Neural progenitor cell (in vitro differentiated cells): ENCODE measurements around the gene ATP8B3. TPM values are rescaled to one million over a fixed set of nuclear protein-coding genes. Genes with fewer than 3 reads are reported as not detected.

Experiments used
- DNase-seq: peaks from one replicate; pipeline ENCODE4 v3.0.0-alpha.2; 2016; ENCODE audit warnings: low spot score
- H2AFZ ChIP-seq: fragments of 200-600 bp; sonication (generic); replicated peaks from 2 replicates; pipeline ENCODE4 v1.6.1; 2016; ENCODE audit warnings: antibody characterized with exemption
- H3F3A ChIP-seq: fragments of 200-600 bp; sonication (generic); 2 replicates; pipeline ENCODE4 v1.6.1; 2016; ENCODE audit warnings: antibody characterized with exemption, low read depth
- H3K27ac ChIP-seq: fragments of 200-600 bp; sonication (generic); 2 replicates; pipeline ENCODE4 v1.5.1; 2016; ENCODE audit warnings: mild to moderate bottlenecking
- H3K27me3 ChIP-seq: fragments of 200-600 bp; sonication (generic); 2 replicates; pipeline ENCODE4 v1.6.1; 2016; ENCODE audit warnings: mild to moderate bottlenecking, moderate library complexity
- H3K36me3 ChIP-seq: fragments of 200-600 bp; sonication (generic); 2 replicates; pipeline ENCODE4 v1.5.1; 2016
- H3K4me1 ChIP-seq: fragments of 200-600 bp; sonication (generic); 2 replicates; pipeline ENCODE4 v1.6.1; 2016; ENCODE audit warnings: mixed run types
- H3K4me2 ChIP-seq: fragments of 200-600 bp; sonication (generic); 2 replicates; pipeline ENCODE4 v1.6.1; 2016
- H3K4me3 ChIP-seq: fragments of 200-600 bp; sonication (generic); 2 replicates; pipeline ENCODE4 v1.5.1; 2016
- H3K79me2 ChIP-seq: fragments of 200-600 bp; sonication (generic); 2 replicates; pipeline ENCODE4 v1.6.1; 2016; ENCODE audit warnings: low read depth
- H3K9ac ChIP-seq: fragments of 200-600 bp; sonication (generic); 2 replicates; pipeline ENCODE4 v1.6.1; 2016
- H3K9me3 ChIP-seq: fragments of 200-600 bp; sonication (generic); 2 replicates; pipeline ENCODE4 v1.5.1; 2016; ENCODE audit warnings: low read depth
- H4K20me1 ChIP-seq: fragments of 200-600 bp; sonication (generic); 2 replicates; pipeline ENCODE4 v1.6.1; 2016; ENCODE audit warnings: low read depth
- H3K27ac Mint-ChIP-seq: 3 replicates; pipeline ENCODE4 v1.8.0; 2021; ENCODE audit warnings: mixed read lengths
- H3K27me3 Mint-ChIP-seq: 2 replicates; pipeline ENCODE4 v1.8.0; 2022; ENCODE audit warnings: low read depth, mild to moderate bottlenecking, inconsistent platforms, moderate library complexity, mixed read lengths; ENCODE audit not compliant: insufficient read depth
- H3K36me3 Mint-ChIP-seq: 3 replicates; pipeline ENCODE4 v1.8.0; 2021; ENCODE audit warnings: mixed read lengths
- H3K4me1 Mint-ChIP-seq: 3 replicates; pipeline ENCODE4 v1.8.0; 2021; ENCODE audit warnings: mixed read lengths
- H3K4me3 Mint-ChIP-seq: 3 replicates; pipeline ENCODE4 v1.8.0; 2021; ENCODE audit warnings: mild to moderate bottlenecking, moderate library complexity, mixed read lengths
- H3K9me3 Mint-ChIP-seq: 3 replicates; pipeline ENCODE4 v1.8.0; 2020; ENCODE audit warnings: mixed read lengths
- EZH2 ChIP-seq: fragments of 200-600 bp; sonication (generic); IDR thresholded peaks from 2 replicates; pipeline ENCODE4 v1.6.1; 2017; ENCODE audit warnings: antibody characterized with exemption, mild to moderate bottlenecking, moderate library complexity
- EZH2phosphoT487 ChIP-seq: fragments of 200-600 bp; sonication (generic); IDR thresholded peaks from 2 replicates; pipeline ENCODE4 v1.6.1; 2017; ENCODE audit warnings: antibody characterized with exemption
- total RNA-seq: library from RNA; depleted of rRNA; stranded (reverse); fragments of >200 nt; gene quantifications from 2 replicates; pipeline ENCODE4 v1.2.3, GENCODE V29; 2015; ENCODE audit warnings: low replicate concordance
- TF ChIP-seq, protein P1 (sequence below): fragments of 200-600 bp; sonication (generic); IDR thresholded peaks from 2 replicates; pipeline ENCODE4 v1.5.1; 2017; ENCODE audit warnings: antibody characterized with exemption, mild to moderate bottlenecking

The ATP8B3 gene
- total RNA-seq, 1 donor from 2014 or later, result 0.06 TPM

- no peaks in the 10 kb centered on the region for H3K27me3 ChIP-seq
- peaks cover 7% of the 10 kb centered on the region for H3F3A ChIP-seq
- H3K4me1 Mint-ChIP-seq, result peaks cover 30% of the 10 kb centered on the region
- no peak overlapping the region for H3K4me2 ChIP-seq
- H3K36me3 Mint-ChIP-seq, result no peaks in the 10 kb centered on the region
- H3K27me3 Mint-ChIP-seq, result no peaks in the 10 kb centered on the region
- H3K79me2 ChIP-seq, result peaks cover 93% of the 10 kb centered on the region
- TF ChIP-seq EZH2phosphoT487, result no peak
- TF ChIP-seq EZH2, result no peak
- TF ChIP-seq, protein P1, sequence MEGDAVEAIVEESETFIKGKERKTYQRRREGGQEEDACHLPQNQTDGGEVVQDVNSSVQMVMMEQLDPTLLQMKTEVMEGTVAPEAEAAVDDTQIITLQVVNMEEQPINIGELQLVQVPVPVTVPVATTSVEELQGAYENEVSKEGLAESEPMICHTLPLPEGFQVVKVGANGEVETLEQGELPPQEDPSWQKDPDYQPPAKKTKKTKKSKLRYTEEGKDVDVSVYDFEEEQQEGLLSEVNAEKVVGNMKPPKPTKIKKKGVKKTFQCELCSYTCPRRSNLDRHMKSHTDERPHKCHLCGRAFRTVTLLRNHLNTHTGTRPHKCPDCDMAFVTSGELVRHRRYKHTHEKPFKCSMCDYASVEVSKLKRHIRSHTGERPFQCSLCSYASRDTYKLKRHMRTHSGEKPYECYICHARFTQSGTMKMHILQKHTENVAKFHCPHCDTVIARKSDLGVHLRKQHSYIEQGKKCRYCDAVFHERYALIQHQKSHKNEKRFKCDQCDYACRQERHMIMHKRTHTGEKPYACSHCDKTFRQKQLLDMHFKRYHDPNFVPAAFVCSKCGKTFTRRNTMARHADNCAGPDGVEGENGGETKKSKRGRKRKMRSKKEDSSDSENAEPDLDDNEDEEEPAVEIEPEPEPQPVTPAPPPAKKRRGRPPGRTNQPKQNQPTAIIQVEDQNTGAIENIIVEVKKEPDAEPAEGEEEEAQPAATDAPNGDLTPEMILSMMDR, result peak; percentile 18
- no peaks in the 10 kb centered on the region for H3K9me3 ChIP-seq
- H4K20me1 ChIP-seq, result peaks cover 91% of the 10 kb centered on the region
- H3K36me3 ChIP-seq, result no peaks in the 10 kb centered on the region
- no peak overlapping the region for H3K4me3 Mint-ChIP-seq
- peaks cover 13% of the 10 kb centered on the region for H3K4me1 ChIP-seq
- H3K4me3 ChIP-seq, result no peak overlapping the region
- peak; percentile 38 for DNase-seq
- H2AFZ ChIP-seq, result no peak overlapping the region
- H3K9ac ChIP-seq, result no peak overlapping the region
- H3K9me3 Mint-ChIP-seq, result no peaks in the 10 kb centered on the region
- H3K27ac ChIP-seq, result no peak overlapping the region
- no peak overlapping the region for H3K27ac Mint-ChIP-seq
Observed at GRCh38 chr19:1843646-1844394, 31.7 kb upstream of the ATP8B3 start.

- Mint-ChIP-seq H3K9me3 (no peaks in the 10 kb centered on the region), H3K27ac (no peak overlapping the region), H3K4me1 (peaks cover 29% of the 10 kb centered on the region), H3K4me3 (no peak overlapping the region), H3K36me3 (no peaks in the 10 kb centered on the region), H3K27me3 (no peaks in the 10 kb centered on the region)
- H3K4me2 ChIP-seq, result no peak overlapping the region
- no peaks in the 10 kb centered on the region for H3K27me3 ChIP-seq
- no peak overlapping the region for H2AFZ ChIP-seq
- peaks cover 6% of the 10 kb centered on the region for H3F3A ChIP-seq
- DNase-seq, result no peak
- peak overlapping the region; percentile 32 for H3K9ac ChIP-seq
- no peaks in the 10 kb centered on the region for H3K36me3 ChIP-seq
- H3K27ac ChIP-seq, result no peak overlapping the region
- peaks cover 99% of the 10 kb centered on the region for H3K79me2 ChIP-seq
- H3K4me1 ChIP-seq, result peaks cover 13% of the 10 kb centered on the region
- no peak overlapping the region for H3K4me3 ChIP-seq
- TF ChIP-seq, protein P1, result no peak
- TF ChIP-seq EZH2 (no peak), EZH2phosphoT487 (no peak)
- H4K20me1 ChIP-seq, result peaks cover 97% of the 10 kb centered on the region
- H3K9me3 ChIP-seq, result no peaks in the 10 kb centered on the region
Observed at GRCh38 chr19:1843116-1843515, 31.0 kb upstream of the ATP8B3 start.

DNA sequence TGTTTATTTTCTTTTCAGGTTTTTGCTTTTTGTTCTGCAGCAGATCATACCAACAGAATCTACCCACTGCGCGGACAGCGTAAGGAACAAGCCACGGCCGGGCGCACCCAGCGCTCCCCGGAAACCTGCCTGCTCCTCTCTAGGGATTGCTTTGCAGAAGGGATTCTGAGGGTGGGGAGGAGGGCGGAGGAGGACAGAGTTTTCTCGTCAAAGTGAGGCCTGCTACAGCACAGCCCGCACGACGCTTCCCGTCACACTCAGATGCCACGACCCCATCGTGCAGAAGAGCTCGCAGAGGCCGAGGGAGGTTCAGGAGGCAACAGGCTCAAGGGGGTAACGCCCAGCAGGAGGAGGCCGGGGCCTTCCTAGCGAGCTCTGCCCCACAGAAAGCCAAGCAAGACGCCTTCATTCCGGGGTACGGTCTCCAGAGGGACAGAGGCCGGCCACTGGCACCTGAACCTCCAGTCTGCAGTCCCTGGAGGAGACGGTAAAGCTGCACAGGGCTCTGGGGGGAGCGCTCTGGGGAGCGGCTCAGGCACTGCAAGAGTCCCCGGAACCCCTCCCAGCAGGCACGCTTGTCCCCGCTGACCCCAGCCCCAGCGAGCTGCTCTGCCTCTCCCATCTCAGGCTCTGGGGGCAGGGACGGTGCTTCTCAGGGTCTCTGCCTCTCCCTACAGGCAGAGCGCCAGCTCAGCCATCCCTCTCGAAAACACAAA is 29.3 kb upstream of the ATP8B3 start:
- H3K27me3 Mint-ChIP-seq, result no peaks in the 10 kb centered on the region
- Histone ChIP-seq H3K27ac (no peak overlapping the region), H2AFZ (no peak overlapping the region), H3K9me3 (no peaks in the 10 kb centered on the region), H3K36me3 (no peaks in the 10 kb centered on the region), H3K4me1 (peaks cover 5% of the 10 kb centered on the region), H3F3A (no peaks in the 10 kb centered on the region), H3K4me3 (no peak overlapping the region), H3K27me3 (no peaks in the 10 kb centered on the region), H4K20me1 (peaks cover 98% of the 10 kb centered on the region), H3K79me2 (peaks cover 99% of the 10 kb centered on the region), H3K9ac (peak overlapping the region; percentile 60), H3K4me2 (no peak overlapping the region)
- no peaks in the 10 kb centered on the region for H3K9me3 Mint-ChIP-seq
- no peak overlapping the region for H3K4me3 Mint-ChIP-seq
- H3K4me1 Mint-ChIP-seq, result peaks cover 19% of the 10 kb centered on the region
- H3K36me3 Mint-ChIP-seq, result no peaks in the 10 kb centered on the region
- H3K27ac Mint-ChIP-seq, result peak overlapping the region; percentile 9
- DNase-seq, result no peak
- TF ChIP-seq, protein P1, result no peak
- no peak for TF ChIP-seq EZH2
- TF ChIP-seq EZH2phosphoT487, result no peak
